GM12878 (cell line): ENCODE data around the gene SDF4.

Experiments
- ATF2 ChIP-seq: IDR thresholded peaks from 2 replicates; pipeline ENCODE4 v1.6.1; 2012; ENCODE audit warnings: low read length, inconsistent platforms
- CTCF ChIP-seq, 3 experiments: IDR thresholded peaks in 2 of 3; conservative IDR thresholded peaks in 1 of 3; 2 replicates each; pipeline ENCODE4 v1.5.1; 2011; ENCODE audit warnings: low read depth in 3 of 3, low read length in 3 of 3, mild to moderate bottlenecking in 3 of 3, control low read depth in 2 of 3, moderate library complexity in 2 of 3, inconsistent platforms in 1 of 3, mixed read lengths in 1 of 3; ENCODE audit not compliant: control insufficient read depth in 2 of 3, insufficient read depth in 1 of 3; ENCODE audit errors: extremely low read depth in 1 of 3
- EZH2 ChIP-seq: IDR thresholded peaks from 2 replicates; pipeline ENCODE4 v1.6.1; 2012; ENCODE audit warnings: low read depth, mild to moderate bottlenecking, control low read depth, inconsistent platforms, low read length, borderline replicate concordance; ENCODE audit not compliant: control insufficient read depth
- FOS ChIP-seq: IDR thresholded peaks from 3 replicates; pipeline ENCODE4 v1.6.1; 2011; ENCODE audit warnings: borderline replicate concordance; ENCODE audit not compliant: insufficient read length; ENCODE audit errors: extremely low read depth
- NFXL1 ChIP-seq: fragments of 450-650 bp; IDR thresholded peaks from 2 replicates; pipeline ENCODE4 v1.6.1; 2017; ENCODE audit warnings: antibody characterized with exemption, mild to moderate bottlenecking, borderline replicate concordance
- RAD21 ChIP-seq: IDR thresholded peaks from 2 replicates; pipeline ENCODE4 v1.6.1; 2011; ENCODE audit warnings: mild to moderate bottlenecking, low read depth, low read length, moderate library complexity; ENCODE audit not compliant: insufficient read depth
- REST ChIP-seq: IDR thresholded peaks from 2 replicates; pipeline ENCODE4 v1.6.1; 2012; ENCODE audit warnings: mild to moderate bottlenecking, low read depth, low read length
- SIN3A ChIP-seq: IDR thresholded peaks from 2 replicates; pipeline ENCODE4 v1.6.1; 2012; ENCODE audit warnings: low read depth, low read length, improper control_type of control experiment
- TAF1 ChIP-seq: IDR thresholded peaks from 2 replicates; pipeline ENCODE4 v1.6.1; 2011; ENCODE audit warnings: mild to moderate bottlenecking, low read depth, low read length, borderline replicate concordance

- no peak for TF ChIP-seq NFXL1
- no peak for TF ChIP-seq REST
- no peak for TF ChIP-seq CTCF (IDR thresholded peaks at IDR 0.05 in 2 of 3, conservative IDR thresholded peaks at IDR 0.05 in 1 of 3; ENCODE audit: control insufficient read depth in 2 of 3, extremely low read depth in 1 of 3, insufficient read depth in 1 of 3, low read depth in 3 of 3, low read length in 3 of 3)
- TF ChIP-seq RAD21 = no peak
- TF ChIP-seq SIN3A = no peak
- TF ChIP-seq TAF1 = no peak
- TF ChIP-seq ATF2 = no peak
- TF ChIP-seq EZH2 = no peak
- no peak for TF ChIP-seq FOS
Measured at GRCh38 chr1:1187938-1188337, 43.9 kb downstream of the SDF4 start.
